NCI-H2227 (cell line): ENCODE data around the gene ATL2.

Source experiments
- DNase-seq: peaks from one replicate; lab custom pipeline; 2025; ENCODE audit not compliant: unreplicated experiment; lab: John Stamatoyannopoulos, UW

Gene ATL2

GRCh38 chr2:38251940-38252339 lies 125.1 kb downstream of the ATL2 start:
- no peak for DNase-seq

GRCh38 chr2:38248707-38249106 lies 128.4 kb downstream of the ATL2 start:
- DNase-seq, result no peak

- DNase-seq, result no peak
These were observed 128.8 kb downstream of the ATL2 start for GRCh38 chr2:38248255-38248654.

- DNase-seq, result no peak
These were observed 131.0 kb downstream of the ATL2 start for GRCh38 chr2:38246105-38246504.

- no peak for DNase-seq
These were observed 131.9 kb downstream of the ATL2 start for GRCh38 chr2:38245114-38245641.

GRCh38 chr2:38244301-38244700 lies 132.8 kb downstream of the ATL2 start:
- DNase-seq, result no peak
